Measurements from ENCODE around the gene POR.

The POR gene

DNA sequence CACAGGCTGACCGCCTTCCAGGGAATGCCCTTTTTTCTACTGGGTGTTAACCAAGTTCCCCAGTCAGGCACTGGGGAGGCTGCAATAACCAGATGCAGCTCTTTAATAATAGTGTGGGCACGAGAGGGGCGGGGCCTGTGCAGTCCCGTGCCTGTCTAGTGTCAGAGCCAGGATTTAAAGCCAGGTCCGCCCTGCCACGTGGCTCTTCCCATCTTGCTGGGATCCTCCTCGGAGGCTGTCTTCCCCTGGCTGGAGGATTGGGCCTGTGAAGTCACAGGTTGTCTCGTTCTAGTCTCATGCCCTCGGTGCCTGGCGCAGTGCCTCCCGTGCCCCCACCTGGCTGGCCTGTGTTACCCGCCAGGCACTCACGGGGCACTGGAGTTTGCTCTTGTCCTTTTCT, 54.2 kb downstream of the POR start:
- Histone ChIP-seq H3K27me3 (ENCODE audit: insufficient read depth, low read length) (no peaks in the 10 kb centered on the region), H3K9me3 (ENCODE audit: low read length) (no peaks in the 10 kb centered on the region), H3K36me3 (ENCODE audit: insufficient read depth, low read length) (peaks cover 2% of the 10 kb centered on the region), H3K4me1 (ENCODE audit: insufficient read depth, low read length) (peaks cover 44% of the 10 kb centered on the region), H3K4me3 (ENCODE audit: low read length) (no peak overlapping the region), H2AFZ (ENCODE audit: low read depth, low read length) (no peak overlapping the region)

GRCh38 chr7:75969704-75970498, 54.9 kb downstream of the POR start:
- Histone ChIP-seq H3K27me3 (ENCODE audit: insufficient read depth, low read length) (no peaks in the 10 kb centered on the region), H3K4me3 (ENCODE audit: low read length) (no peak overlapping the region), H3K4me1 (ENCODE audit: insufficient read depth, low read length) (peaks cover 40% of the 10 kb centered on the region), H2AFZ (ENCODE audit: low read depth, low read length) (no peak overlapping the region), H3K9me3 (ENCODE audit: low read length) (no peaks in the 10 kb centered on the region), H3K36me3 (ENCODE audit: insufficient read depth, low read length) (peaks cover 2% of the 10 kb centered on the region)

- Histone ChIP-seq H3K27me3 (ENCODE audit: insufficient read depth, low read length) (no peaks in the 10 kb centered on the region), H3K9me3 (ENCODE audit: low read length) (no peaks in the 10 kb centered on the region), H3K4me3 (ENCODE audit: low read length) (no peak overlapping the region), H3K4me1 (ENCODE audit: insufficient read depth, low read length) (peaks cover 25% of the 10 kb centered on the region), H2AFZ (ENCODE audit: low read depth, low read length) (no peak overlapping the region), H3K36me3 (ENCODE audit: insufficient read depth, low read length) (peaks cover 2% of the 10 kb centered on the region)
Measured at GRCh38 chr7:75971309-75971960, 56.5 kb downstream of the POR start.

- H3K36me3 ChIP-seq (ENCODE audit: insufficient read depth, low read length): peaks cover 2% of the 10 kb centered on the region
- H2AFZ ChIP-seq (ENCODE audit: low read depth, low read length): no peak overlapping the region
- no peaks in the 10 kb centered on the region for H3K9me3 ChIP-seq (ENCODE audit: low read length)
- H3K4me3 ChIP-seq (ENCODE audit: low read length): no peak overlapping the region
- peaks cover 18% of the 10 kb centered on the region for H3K4me1 ChIP-seq (ENCODE audit: insufficient read depth, low read length)
- no peaks in the 10 kb centered on the region for H3K27me3 ChIP-seq (ENCODE audit: insufficient read depth, low read length)
Measured at GRCh38 chr7:75971961-75972763, 57.2 kb downstream of the POR start.

GRCh38 chr7:75977743-75978142, 62.8 kb downstream of the POR start:
- peaks cover 32% of the 10 kb centered on the region for H3K36me3 ChIP-seq (ENCODE audit: insufficient read depth, low read length)

DNA sequence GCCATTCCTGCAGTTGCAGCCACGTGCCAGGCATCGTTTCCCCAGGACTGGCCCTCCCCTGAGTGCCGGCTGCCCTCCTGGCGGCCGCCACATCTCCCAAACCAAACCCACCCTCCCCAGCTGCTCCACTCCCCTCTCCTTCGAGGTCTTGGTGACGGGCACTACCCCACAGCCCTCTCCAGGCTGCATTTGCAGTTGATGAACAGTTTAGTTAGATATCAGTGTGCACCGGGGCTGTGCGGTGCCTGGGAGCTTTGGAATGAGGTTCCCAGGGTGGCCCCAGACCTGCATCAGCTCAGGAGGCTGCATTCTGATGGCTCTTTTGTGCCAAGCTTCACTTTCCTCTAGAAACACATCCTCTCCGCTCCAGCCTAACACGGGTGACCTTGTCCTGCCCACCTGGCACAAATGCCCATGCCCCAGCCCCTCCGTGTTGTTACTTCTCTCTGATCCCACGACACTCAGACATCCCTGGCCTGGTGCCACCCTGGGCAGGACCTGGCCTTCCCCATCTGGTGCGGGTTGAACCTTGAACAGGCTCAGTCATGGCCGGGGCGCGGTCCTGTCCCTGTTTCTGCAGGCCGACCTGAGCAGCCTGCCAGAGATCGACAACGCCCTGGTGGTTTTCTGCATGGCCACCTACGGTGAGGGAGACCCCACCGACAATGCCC, 64.9 kb downstream of the POR start:
- H2AFZ ChIP-seq (ENCODE audit: low read depth, low read length): no peak overlapping the region
- H3K9me3 ChIP-seq (ENCODE audit: low read length): no peaks in the 10 kb centered on the region
- H3K4me1 ChIP-seq (ENCODE audit: insufficient read depth, low read length): no peaks in the 10 kb centered on the region
- H3K4me3 ChIP-seq (ENCODE audit: low read length): no peak overlapping the region
- H3K27me3 ChIP-seq (ENCODE audit: insufficient read depth, low read length): no peaks in the 10 kb centered on the region
- H3K36me3 ChIP-seq (ENCODE audit: insufficient read depth, low read length): peaks cover 44% of the 10 kb centered on the region

More at GRCh38 chr7:75977743-75978142, 62.8 kb downstream of the POR start:
- Histone ChIP-seq H3K4me3 (ENCODE audit: low read length) (no peak overlapping the region), H2AFZ (ENCODE audit: low read depth, low read length) (no peak overlapping the region), H3K9me3 (ENCODE audit: low read length) (no peaks in the 10 kb centered on the region), H3K27me3 (ENCODE audit: insufficient read depth, low read length) (no peaks in the 10 kb centered on the region), H3K4me1 (ENCODE audit: insufficient read depth, low read length) (no peaks in the 10 kb centered on the region)

GRCh38 chr7:75980430-75981202, 65.7 kb downstream of the POR start:
- Histone ChIP-seq H3K4me1 (ENCODE audit: insufficient read depth, low read length) (no peaks in the 10 kb centered on the region), H3K4me3 (ENCODE audit: low read length) (no peak overlapping the region), H3K9me3 (ENCODE audit: low read length) (no peaks in the 10 kb centered on the region), H3K27me3 (ENCODE audit: insufficient read depth, low read length) (no peaks in the 10 kb centered on the region), H3K36me3 (ENCODE audit: insufficient read depth, low read length) (peaks cover 50% of the 10 kb centered on the region), H2AFZ (ENCODE audit: low read depth, low read length) (no peak overlapping the region)

DNA sequence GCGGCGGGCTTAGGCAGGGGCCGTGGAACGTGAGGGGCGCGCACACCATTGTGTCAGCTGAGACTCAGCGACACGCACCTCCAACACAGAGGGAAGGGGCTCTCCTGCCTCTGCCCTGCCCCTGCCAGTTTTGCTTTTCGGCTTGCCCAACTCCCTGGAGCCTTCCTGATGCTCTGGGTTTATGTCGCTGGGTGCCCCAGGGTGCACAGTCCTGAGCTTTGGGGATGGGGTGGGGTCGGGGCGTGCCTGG, 66.2 kb downstream of the POR start:
- Histone ChIP-seq H3K4me3 (ENCODE audit: low read length) (no peak overlapping the region), H3K36me3 (ENCODE audit: insufficient read depth, low read length) (peaks cover 55% of the 10 kb centered on the region), H3K9me3 (ENCODE audit: low read length) (no peaks in the 10 kb centered on the region), H2AFZ (ENCODE audit: low read depth, low read length) (no peak overlapping the region), H3K4me1 (ENCODE audit: insufficient read depth, low read length) (no peaks in the 10 kb centered on the region), H3K27me3 (ENCODE audit: insufficient read depth, low read length) (no peaks in the 10 kb centered on the region)

DNA sequence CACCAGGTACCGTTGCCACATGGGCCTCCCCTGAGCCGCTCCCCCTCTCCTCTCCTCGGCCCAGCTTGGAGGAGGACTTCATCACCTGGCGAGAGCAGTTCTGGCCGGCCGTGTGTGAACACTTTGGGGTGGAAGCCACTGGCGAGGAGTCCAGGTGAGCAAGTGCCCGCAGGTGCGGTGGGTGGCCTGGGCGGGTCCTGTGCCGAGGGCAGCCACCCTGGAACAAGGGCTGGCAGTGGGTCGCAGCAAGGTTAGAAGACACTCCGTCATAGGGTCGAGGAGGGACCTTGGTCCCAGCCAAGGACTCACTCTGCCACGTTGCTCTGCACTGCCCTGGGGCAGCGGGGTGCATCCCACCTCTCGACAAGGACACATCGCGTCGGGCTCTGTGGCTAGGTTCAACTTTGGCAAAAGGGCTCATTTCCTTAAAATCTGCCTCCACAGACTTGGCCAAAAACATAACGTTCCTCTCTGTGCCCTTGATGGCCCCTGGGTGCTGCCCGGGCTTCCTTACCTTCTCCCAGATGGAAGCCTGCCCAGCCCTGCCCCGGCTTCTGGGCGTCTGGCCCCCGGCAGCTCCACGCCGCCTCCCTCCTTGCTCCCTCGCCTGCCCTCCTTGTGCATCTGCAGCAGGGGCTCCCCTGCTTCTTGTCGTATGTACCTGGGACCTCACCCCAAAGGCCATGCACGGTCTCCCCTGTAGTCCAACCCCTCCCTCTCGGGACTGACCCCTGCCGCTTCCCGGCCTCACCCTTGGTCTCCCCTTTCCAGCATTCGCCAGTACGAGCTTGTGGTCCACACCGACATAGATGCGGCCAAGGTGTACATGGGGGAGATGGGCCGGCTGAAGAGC, 66.7 kb downstream of the POR start:
- H3K4me3 ChIP-seq (ENCODE audit: low read length): no peak overlapping the region
- H2AFZ ChIP-seq (ENCODE audit: low read depth, low read length): no peak overlapping the region
- no peaks in the 10 kb centered on the region for H3K4me1 ChIP-seq (ENCODE audit: insufficient read depth, low read length)
- peaks cover 60% of the 10 kb centered on the region for H3K36me3 ChIP-seq (ENCODE audit: insufficient read depth, low read length)
- H3K9me3 ChIP-seq (ENCODE audit: low read length): no peaks in the 10 kb centered on the region
- no peaks in the 10 kb centered on the region for H3K27me3 ChIP-seq (ENCODE audit: insufficient read depth, low read length)

GRCh38 chr7:75982306-75983064, 67.5 kb downstream of the POR start:
- Histone ChIP-seq H3K27me3 (ENCODE audit: insufficient read depth, low read length) (no peaks in the 10 kb centered on the region), H3K4me1 (ENCODE audit: insufficient read depth, low read length) (no peaks in the 10 kb centered on the region), H3K9me3 (ENCODE audit: low read length) (no peaks in the 10 kb centered on the region), H3K36me3 (ENCODE audit: insufficient read depth, low read length) (peaks cover 68% of the 10 kb centered on the region), H2AFZ (ENCODE audit: low read depth, low read length) (no peak overlapping the region), H3K4me3 (ENCODE audit: low read length) (no peak overlapping the region)

DNA sequence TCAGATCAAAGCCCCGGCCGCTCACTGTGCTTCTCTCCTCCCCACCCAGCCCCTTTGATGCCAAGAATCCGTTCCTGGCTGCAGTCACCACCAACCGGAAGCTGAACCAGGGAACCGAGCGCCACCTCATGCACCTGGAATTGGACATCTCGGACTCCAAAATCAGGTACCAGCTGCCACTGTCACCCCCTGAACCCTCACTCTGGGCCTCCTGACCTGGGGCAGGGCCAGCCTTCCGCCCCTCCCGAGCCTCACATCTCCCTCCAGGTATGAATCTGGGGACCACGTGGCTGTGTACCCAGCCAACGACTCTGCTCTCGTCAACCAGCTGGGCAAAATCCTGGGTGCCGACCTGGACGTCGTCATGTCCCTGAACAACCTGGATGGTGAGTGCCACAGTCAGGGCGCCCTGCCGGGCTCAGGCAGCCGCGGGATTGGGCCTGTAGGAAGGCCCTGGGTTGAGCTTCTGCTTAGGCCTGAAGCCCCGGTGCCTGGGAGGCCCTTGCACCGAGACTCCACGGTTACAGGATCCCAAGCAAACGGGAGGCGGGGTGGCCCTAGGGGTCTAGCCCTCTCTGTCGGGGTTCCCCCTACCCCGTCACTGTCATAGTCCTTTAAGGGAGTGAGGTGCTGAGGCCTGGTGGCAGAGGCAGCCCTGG, 68.6 kb downstream of the POR start:
- no peak overlapping the region for H3K4me3 ChIP-seq (ENCODE audit: low read length)
- H3K27me3 ChIP-seq (ENCODE audit: insufficient read depth, low read length): no peaks in the 10 kb centered on the region
- no peak overlapping the region for H2AFZ ChIP-seq (ENCODE audit: low read depth, low read length)
- H3K9me3 ChIP-seq (ENCODE audit: low read length): no peaks in the 10 kb centered on the region
- H3K36me3 ChIP-seq (ENCODE audit: insufficient read depth, low read length): peaks cover 74% of the 10 kb centered on the region
- no peaks in the 10 kb centered on the region for H3K4me1 ChIP-seq (ENCODE audit: insufficient read depth, low read length)

Data from neuron (in vitro differentiated cells).